ENCODE data around the gene COL1A1. TPM values are rescaled to one million over a fixed set of nuclear protein-coding genes. Genes with fewer than 3 reads are reported as not detected.

Gene COL1A1
- polyA plus RNA-seq, 3 donors: not detected

GRCh38 chr17:50152736-50153135 lies 48.7 kb downstream of the COL1A1 start:
- no peak overlapping the region for H3K27ac ChIP-seq (ENCODE audit: low read depth in 1 of 2, low read length in 2 of 2)
- H3K36me3 ChIP-seq (replicated peaks in 1 of 2; ENCODE audit: control insufficient read depth in 1 of 2, insufficient read depth in 2 of 2, low read length in 2 of 2): no peaks in the 10 kb centered on the region
- H3K4me1 Mint-ChIP-seq: peaks cover 41% of the 10 kb centered on the region
- no peak for DNase-seq
- peaks cover 0 to 1% (median 0%) of the 10 kb centered on the region in 7 donors for H3K9me3 Mint-ChIP-seq
- no peaks in the 10 kb centered on the region for H3K9me3 ChIP-seq (replicated peaks in 1 of 2; ENCODE audit: control insufficient read depth in 1 of 2, insufficient read depth in 1 of 2, low read length in 2 of 2)
- peak overlapping the region in 1 of 3 experiments; percentile 100 for H3K4me3 ChIP-seq (replicated peaks in 1 of 3; ENCODE audit: low read depth in 2 of 3, low read length in 3 of 3)
- peaks cover 41 to 52% of the 10 kb centered on the region in 2 donors for H3K4me1 ChIP-seq (ENCODE audit: control insufficient read depth in 1 of 2, insufficient read depth in 2 of 2, low read length in 2 of 2)
- intact Hi-C loops (cut with micrococcal nuclease): no loop called here
- WGBS (ENCODE audit: insufficient coverage): 83% methylated on average over 3 of the region's 7 CpGs
- H3K27me3 Mint-ChIP-seq (ENCODE audit: low read depth in 3 of 3): peaks cover 2 to 4% (median 2%) of the 10 kb centered on the region in 3 donors
- peak overlapping the region; percentile 99 for H3K4me2 ChIP-seq (replicated peaks; ENCODE audit: extremely low read depth, low read length, poor library complexity, severe bottlenecking)
- H3K9ac ChIP-seq (ENCODE audit: insufficient read depth, low read length, poor library complexity, severe bottlenecking): no peak overlapping the region
- peaks cover 51% of the 10 kb centered on the region for H3K79me2 ChIP-seq (ENCODE audit: insufficient read depth, low read length)
- H4K20me1 ChIP-seq (ENCODE audit: insufficient read depth, low read length): peaks cover 44% of the 10 kb centered on the region
- H3K27ac Mint-ChIP-seq: peak overlapping the region in 1 of 7 donors; percentile 97
- no peak overlapping the region for H2AFZ ChIP-seq (ENCODE audit: insufficient read depth, low read depth, low read length, poor library complexity, severe bottlenecking)
- peak overlapping the region in 1 of 2 donors; percentile 92 for H3K4me3 Mint-ChIP-seq
- no peaks in the 10 kb centered on the region for H3K27me3 ChIP-seq (ENCODE audit: control insufficient read depth in 2 of 2, insufficient read depth in 2 of 2, low read length in 2 of 2)
- no peak for TF ChIP-seq CTCF (IDR thresholded peaks at IDR 0.05)
- no peaks in the 10 kb centered on the region for H3K36me3 Mint-ChIP-seq

- Histone ChIP-seq H3K4me1 (ENCODE audit: control insufficient read depth in 1 of 2, insufficient read depth in 2 of 2, low read length in 2 of 2) (peaks cover 47 to 59% of the 10 kb centered on the region in 2 donors), H2AFZ (ENCODE audit: insufficient read depth, low read depth, low read length, poor library complexity, severe bottlenecking) (peak overlapping the region; percentile 79), H3K4me3 (replicated peaks in 1 of 3; ENCODE audit: low read depth in 2 of 3, low read length in 3 of 3) (peak overlapping the region; percentile 83 to 100 (median 86)), H3K9ac (ENCODE audit: insufficient read depth, low read length, poor library complexity, severe bottlenecking) (peak overlapping the region; percentile 65), H4K20me1 (ENCODE audit: insufficient read depth, low read length) (peaks cover 51% of the 10 kb centered on the region), H3K9me3 (replicated peaks in 1 of 2; ENCODE audit: control insufficient read depth in 1 of 2, insufficient read depth in 1 of 2, low read length in 2 of 2) (no peaks in the 10 kb centered on the region), H3K27me3 (ENCODE audit: control insufficient read depth in 2 of 2, insufficient read depth in 2 of 2, low read length in 2 of 2) (no peaks in the 10 kb centered on the region), H3K4me2 (replicated peaks; ENCODE audit: extremely low read depth, low read length, poor library complexity, severe bottlenecking) (peak overlapping the region; percentile 99), H3K79me2 (ENCODE audit: insufficient read depth, low read length) (peaks cover 58% of the 10 kb centered on the region), H3K36me3 (replicated peaks in 1 of 2; ENCODE audit: control insufficient read depth in 1 of 2, insufficient read depth in 2 of 2, low read length in 2 of 2) (no peaks in the 10 kb centered on the region), H3K27ac (ENCODE audit: low read depth in 1 of 2, low read length in 2 of 2) (peak overlapping the region; percentile 76 to 83)
- Mint-ChIP-seq H3K4me3 (peak overlapping the region; percentile 92 to 96), H3K9me3 (peaks cover 0 to 4% (median 0%) of the 10 kb centered on the region in 7 donors), H3K4me1 (peaks cover 45% of the 10 kb centered on the region), H3K36me3 (peaks cover 3 to 5% of the 10 kb centered on the region in 2 donors), H3K27ac (peak overlapping the region; percentile 88 to 97 (median 95)), H3K27me3 (ENCODE audit: low read depth in 3 of 3) (peaks cover 2 to 4% (median 2%) of the 10 kb centered on the region in 3 donors)
- peak; percentile 44 to 61 (median 60) for DNase-seq
- WGBS (ENCODE audit: insufficient coverage): 0% methylated on average over 7 of the region's 12 CpGs
- intact Hi-C loops (cut with micrococcal nuclease): no loop called here
- no peak for TF ChIP-seq CTCF (IDR thresholded peaks at IDR 0.05)
Measured at GRCh38 chr17:50151937-50152547, 49.4 kb downstream of the COL1A1 start.

Measured in CD14-positive monocyte (primary cell).